NT2/D1 (cell line): ENCODE data around the gene TECTA.

Experiments used
- SUZ12 ChIP-seq: IDR thresholded peaks from 2 replicates; pipeline ENCODE4 v1.6.1; 2011; ENCODE audit not compliant: insufficient read length, insufficient read depth; ENCODE audit errors: extremely low read depth
- YY1 ChIP-seq: IDR thresholded peaks from 2 replicates; pipeline ENCODE4 v1.6.1; 2011; ENCODE audit not compliant: insufficient read length, insufficient read depth
- ZNF274 ChIP-seq: IDR thresholded peaks from 2 replicates; pipeline ENCODE4 v1.6.1; 2011; ENCODE audit warnings: mild to moderate bottlenecking, low read depth, low read length

GRCh38 chr11:121191818-121192217 lies 90.8 kb downstream of the TECTA start:
- TF ChIP-seq ZNF274 = no peak
- no peak for TF ChIP-seq YY1
- no peak for TF ChIP-seq SUZ12
